IPS-NIHi11 (cell line): Measurements from ENCODE around the gene NEURL2.
A peak's percentile ranks its signal among the peaks of the same experiment; 100 is the strongest.

Source experiments
- DNase-seq: peaks from one replicate; pipeline ENCODE4 v3.0.0; 2012; ENCODE audit warnings: mixed read lengths, low spot score

NEURL2 gene

GRCh38 chr20:45872626-45873025, 18.4 kb downstream of the NEURL2 start:
- no peak for DNase-seq

- no peak for DNase-seq
Observed at GRCh38 chr20:45867819-45868176, 23.2 kb downstream of the NEURL2 start.

GRCh38 chr20:45867136-45867818, 23.7 kb downstream of the NEURL2 start:
- DNase-seq: no peak

- DNase-seq: no peak
Observed at GRCh38 chr20:45866454-45866853, 24.6 kb downstream of the NEURL2 start.

GRCh38 chr20:45863543-45864470, 27.2 kb downstream of the NEURL2 start:
- no peak for DNase-seq

- no peak for DNase-seq
Observed at GRCh38 chr20:45861221-45862075, 29.6 kb downstream of the NEURL2 start.

- no peak for DNase-seq
Observed at GRCh38 chr20:45860560-45861220, 30.3 kb downstream of the NEURL2 start.

- DNase-seq: no peak
Observed at GRCh38 chr20:45859916-45860315, 31.1 kb downstream of the NEURL2 start.

- peak; percentile 83 for DNase-seq
Observed at GRCh38 chr20:45857882-45858216, 33.2 kb downstream of the NEURL2 start.

- DNase-seq: peak; percentile 99
Observed at GRCh38 chr20:45857114-45857881, 33.7 kb downstream of the NEURL2 start, which contains the start of the genes ACOT8 and ZSWIM3. ACOT8 (minus strand) TSS chr20:45857392; CDS start chr20:45857315, 77 bp downstream. ZSWIM3 (plus strand) TSS chr20:45857614; CDS start chr20:45857826, 212 bp downstream.

GRCh38 chr20:45853484-45853883, 37.5 kb downstream of the NEURL2 start:
- peak; percentile 24 for DNase-seq

- no peak for DNase-seq
Observed at GRCh38 chr20:45852326-45852725, 38.7 kb downstream of the NEURL2 start.

GRCh38 chr20:45851501-45851900, 39.5 kb downstream of the NEURL2 start:
- DNase-seq: no peak

- DNase-seq: no peak
Observed at GRCh38 chr20:45850926-45851325, 40.1 kb downstream of the NEURL2 start.

GRCh38 chr20:45850238-45850637, 40.8 kb downstream of the NEURL2 start:
- no peak for DNase-seq

GRCh38 chr20:45848969-45849582, 41.9 kb downstream of the NEURL2 start:
- no peak for DNase-seq

- DNase-seq: no peak
Observed at GRCh38 chr20:45848421-45848820, 42.6 kb downstream of the NEURL2 start.

GRCh38 chr20:45845452-45845851, 45.6 kb downstream of the NEURL2 start:
- DNase-seq: no peak

GRCh38 chr20:45843506-45843905, 47.5 kb downstream of the NEURL2 start:
- no peak for DNase-seq

- no peak for DNase-seq
Observed at GRCh38 chr20:45842169-45842812, 48.7 kb downstream of the NEURL2 start.
